ENCODE data around the gene ZNF521.
"Not testable (repeated sequence)": the region's sequence is repeated elsewhere in the genome, so short reads cannot be mapped to it uniquely, and the experiment has no call there.

ZNF521 gene

GRCh38 chr18:25288340-25288938 lies 63.5 kb downstream of the ZNF521 start:
- DNase-seq = no peak

DNA sequence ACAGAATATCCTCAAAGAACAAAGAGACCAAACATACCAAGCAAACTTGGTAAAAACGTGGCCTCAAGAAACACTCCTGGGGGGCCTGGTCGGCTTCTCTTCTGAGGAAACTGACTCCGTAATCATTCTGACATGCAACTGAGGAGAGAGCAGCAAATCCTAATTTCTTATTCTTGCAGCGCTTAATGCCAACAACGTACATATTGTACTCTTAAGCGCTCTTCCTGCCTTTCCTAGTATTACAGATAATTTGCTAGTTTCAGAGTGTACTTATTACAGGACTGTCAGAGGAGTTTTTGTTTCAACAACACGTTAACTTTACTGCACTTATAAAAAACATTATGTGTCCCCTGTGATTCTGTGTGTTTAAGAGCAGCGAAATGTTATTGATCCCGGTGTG lies 64.9 kb downstream of the ZNF521 start:
- no peak for DNase-seq

DNA sequence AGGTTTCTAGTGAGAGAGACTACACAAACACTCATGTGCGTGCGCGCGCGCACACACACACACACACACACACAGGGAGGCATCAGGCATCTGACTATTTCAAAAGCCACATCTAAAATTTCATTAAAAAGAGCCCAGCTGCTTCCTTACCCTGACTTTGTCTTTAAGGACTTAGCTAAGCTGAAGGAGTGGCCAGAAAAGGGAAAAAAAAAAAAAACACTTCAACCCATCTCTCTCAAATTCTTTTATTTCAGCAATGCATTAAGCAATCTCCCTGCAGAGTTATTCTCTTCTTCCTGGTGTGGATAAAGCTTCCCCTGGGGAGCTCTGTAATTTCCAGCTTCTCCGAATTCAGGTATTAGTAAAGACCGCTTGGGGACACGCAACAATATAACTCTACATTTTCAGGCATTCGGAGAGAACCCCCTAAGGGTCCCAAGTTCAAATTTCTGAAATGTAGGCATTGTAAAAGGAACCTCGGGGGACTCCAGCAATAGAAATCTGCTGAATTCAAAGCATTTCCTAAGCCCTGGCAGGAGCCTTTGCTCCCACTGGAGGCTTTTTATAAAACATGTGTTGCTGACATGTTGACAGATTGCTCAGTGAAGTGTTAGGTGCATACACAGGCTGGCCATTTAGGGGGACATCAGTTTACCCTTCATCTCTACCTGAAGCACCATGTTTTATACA lies 67.0 kb downstream of the ZNF521 start:
- no peak for DNase-seq

- no peak for DNase-seq
Measured at GRCh38 chr18:25284281-25284680, 67.7 kb downstream of the ZNF521 start.

DNA sequence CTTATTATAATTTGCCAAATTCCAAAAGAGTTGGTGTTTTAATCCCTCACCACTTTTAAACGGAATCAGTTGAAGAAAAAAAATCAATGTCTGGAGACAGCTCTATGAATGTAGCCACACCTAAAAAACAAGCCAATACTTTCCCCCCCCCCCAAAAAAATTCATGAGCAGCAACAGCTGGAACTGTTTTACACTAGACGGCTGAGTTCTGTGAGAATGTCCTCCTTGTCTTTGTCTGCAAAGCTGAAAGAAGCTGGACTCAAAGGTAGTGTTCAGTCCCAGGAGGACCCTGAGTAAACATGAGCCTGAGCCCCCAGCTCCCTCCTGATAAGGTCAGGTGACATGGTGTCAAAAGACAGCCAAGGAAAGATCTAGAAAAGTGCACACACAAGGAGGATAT lies 68.2 kb downstream of the ZNF521 start:
- DNase-seq = no peak

DNA sequence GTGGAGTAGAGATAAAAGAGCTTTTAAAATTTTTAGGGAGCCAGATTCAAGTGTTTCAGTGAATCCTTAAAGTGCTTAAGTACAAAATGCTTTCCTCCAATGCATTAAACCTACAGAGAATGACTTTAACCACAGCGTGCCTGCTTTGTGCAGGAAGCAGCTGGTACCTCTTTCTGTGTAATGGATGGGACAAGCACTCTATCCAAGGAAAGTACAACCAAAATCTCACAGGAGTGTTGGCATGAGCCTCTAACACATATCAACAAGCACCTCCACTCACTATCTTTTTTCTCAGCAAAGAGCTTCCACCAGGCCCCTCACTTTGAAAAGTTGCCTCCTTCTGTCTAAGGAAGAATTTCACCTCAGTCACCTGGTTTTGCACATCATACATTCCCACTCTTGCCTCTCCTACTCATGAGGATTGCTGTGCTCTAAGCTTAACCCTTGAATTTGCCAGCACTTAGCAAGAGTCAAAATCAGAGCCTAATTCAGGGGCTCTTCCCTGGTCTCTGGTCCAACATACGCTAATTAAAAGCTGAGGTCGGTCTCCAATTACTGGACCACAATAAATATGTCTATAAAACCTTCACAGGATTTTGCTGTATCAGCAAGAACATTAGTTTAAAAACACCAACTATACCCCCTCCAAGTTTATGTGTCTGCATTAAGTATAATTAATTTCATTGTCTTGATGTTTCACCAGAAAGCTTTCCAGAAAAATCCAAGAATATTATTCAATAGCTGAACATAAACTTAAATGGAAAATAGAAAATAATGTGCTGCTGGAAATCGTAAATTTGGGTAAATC lies 68.9 kb downstream of the ZNF521 start:
- DNase-seq = no peak

DNA sequence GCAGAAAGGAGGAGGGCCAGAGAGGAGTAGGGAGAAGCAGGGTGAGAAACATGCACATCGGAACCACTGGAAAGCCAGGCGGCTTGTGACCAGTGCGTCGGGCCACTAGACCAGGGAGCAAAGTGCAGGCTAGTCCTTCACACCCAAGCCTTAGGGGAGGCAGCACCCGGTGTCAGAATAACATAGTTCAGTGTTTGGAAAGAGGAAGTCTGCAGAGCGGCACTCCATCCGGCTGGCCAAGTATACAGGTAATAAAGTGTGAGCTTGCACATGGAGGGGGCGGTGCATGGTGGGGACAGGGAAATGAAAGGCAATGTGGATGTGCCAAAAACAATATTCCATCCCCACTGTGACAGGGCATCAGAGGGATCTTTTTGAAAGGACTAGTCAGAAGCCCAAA lies 69.7 kb downstream of the ZNF521 start:
- DNase-seq = no peak

DNA sequence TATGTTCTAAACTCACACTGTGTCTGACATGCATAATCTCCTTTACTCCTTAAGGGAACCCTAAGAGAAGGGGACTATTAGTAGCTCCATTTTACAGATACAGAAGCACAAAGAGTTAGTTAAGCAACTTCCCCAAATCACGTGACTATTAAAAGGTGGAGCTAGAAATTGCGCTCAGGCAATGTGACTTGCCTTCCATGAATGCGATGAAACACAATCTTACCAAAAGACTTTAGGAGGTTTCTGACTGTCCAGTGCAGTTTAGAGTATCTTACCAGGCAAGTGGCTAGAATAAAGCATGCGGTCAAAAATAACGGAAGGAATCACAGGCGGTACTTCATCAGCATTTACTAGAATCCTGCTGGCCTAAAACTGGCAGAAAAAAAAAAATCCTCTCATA lies 70.4 kb downstream of the ZNF521 start:
- no peak for DNase-seq

GRCh38 chr18:25279961-25280360 lies 72.0 kb downstream of the ZNF521 start:
- DNase-seq = no peak

DNA sequence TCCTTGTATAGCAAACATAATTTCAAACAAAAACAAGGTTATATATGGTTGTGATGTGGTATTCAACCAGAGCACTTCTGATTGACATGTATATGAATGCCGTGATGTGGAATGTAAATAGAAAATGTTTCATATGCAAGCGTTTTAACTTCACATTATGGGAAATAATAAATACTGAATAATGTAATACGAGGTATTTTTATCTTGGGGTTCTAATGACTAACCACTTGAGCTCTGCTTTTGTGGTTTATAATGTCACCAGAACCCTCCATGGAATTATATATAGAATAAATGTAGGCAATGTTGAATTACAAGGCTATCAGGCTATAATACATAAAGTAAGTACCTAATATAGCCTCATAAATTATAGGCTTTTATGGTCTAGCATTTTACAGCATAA lies 72.4 kb downstream of the ZNF521 start:
- DNase-seq = no peak

GRCh38 chr18:25279133-25279532 lies 72.8 kb downstream of the ZNF521 start:
- no peak for DNase-seq

DNA sequence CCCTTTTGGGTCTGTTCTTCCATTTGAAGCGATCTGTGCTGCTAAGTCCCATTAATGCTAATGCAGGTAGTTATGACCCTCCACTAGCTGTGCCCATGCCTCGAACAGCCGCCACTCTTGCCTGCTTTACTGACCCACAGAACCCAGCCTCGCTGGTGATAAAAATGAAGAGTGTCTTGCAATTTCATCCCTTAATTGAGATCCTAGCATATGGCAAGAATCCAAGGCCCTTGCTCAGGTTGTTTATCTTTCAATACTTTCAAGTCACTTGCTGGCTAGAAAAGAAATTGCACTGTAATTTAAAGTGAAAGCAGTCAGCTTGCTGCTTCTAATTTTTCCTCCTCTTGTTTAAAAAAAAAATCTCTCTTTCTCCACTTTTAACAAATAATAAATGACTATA lies 73.6 kb downstream of the ZNF521 start:
- no peak for DNase-seq

- no peak for DNase-seq
Measured at GRCh38 chr18:25275412-25276001, 76.5 kb downstream of the ZNF521 start.

DNA sequence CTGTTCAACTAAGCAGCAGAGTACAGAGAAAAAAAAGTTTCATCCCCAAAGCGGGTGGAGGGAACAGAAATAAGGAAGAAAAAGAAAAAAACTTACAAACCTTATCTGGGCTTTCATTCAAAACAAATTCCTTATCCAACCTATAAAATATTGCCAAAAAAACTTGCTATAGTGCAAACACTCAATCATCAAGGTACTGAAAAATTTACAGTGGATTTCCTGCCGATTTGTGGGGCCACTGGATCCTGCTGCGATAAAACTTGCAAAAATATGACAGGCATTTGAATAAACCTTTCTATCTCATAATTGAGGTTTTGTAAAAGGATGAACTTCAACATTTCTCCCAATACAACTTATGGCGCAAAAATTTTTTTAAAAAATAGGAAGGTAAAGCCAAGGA lies 77.0 kb downstream of the ZNF521 start:
- DNase-seq = no peak

DNA sequence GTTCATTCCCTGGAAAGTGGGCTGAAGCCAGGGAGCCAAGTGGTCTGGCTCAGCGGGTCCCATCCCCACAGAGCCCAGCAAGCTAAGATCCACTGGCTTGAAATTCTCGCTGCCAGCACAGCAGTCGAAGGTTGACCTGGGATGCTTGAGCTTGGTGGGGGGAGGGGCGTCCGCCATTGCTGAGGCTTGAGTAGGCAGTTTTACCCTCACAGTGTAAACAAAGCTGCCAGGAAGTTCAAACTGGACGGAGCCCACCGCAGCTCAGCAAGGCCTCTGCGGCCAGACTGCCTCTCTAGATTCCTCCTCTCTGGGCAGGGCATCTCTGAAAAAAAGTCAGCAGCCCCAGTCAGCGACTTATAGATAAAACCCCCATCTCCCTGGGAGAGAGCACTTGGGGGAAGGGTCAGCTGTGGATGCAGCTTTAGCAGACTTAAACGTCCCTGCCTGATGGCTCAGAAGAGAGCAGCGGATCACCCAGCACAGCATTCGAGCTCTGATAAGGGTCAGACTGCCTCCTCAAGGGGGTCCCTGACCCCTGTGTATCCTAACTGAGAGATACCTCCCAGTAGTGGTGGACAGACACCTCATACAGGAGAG lies 84.9 kb downstream of the ZNF521 start:
- DNase-seq = not testable (repeated sequence)

DNA sequence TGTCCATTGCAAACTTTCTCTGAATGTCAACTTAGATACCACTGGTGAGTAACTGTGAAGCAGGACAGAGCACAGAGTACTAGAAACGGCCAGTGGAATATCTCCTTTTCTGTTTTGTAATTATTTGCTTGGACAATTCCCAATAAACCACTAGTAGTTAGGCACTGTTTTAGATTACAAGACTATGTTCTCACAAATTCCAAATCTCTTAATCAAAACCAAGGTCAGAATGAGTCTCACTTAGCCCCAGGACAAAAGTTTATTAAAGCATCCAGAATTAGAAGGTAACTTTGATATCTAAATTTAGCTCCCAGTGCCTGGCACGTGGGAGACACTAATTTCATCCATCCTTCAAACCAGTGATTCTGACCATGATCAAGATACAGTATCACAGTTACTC lies 89.0 kb downstream of the ZNF521 start:
- DNase-seq = no peak

- DNase-seq = no peak
Measured at GRCh38 chr18:25261768-25262167, 90.2 kb downstream of the ZNF521 start.

- no peak for DNase-seq
Measured at GRCh38 chr18:25256439-25256838, 95.5 kb downstream of the ZNF521 start.

DNA sequence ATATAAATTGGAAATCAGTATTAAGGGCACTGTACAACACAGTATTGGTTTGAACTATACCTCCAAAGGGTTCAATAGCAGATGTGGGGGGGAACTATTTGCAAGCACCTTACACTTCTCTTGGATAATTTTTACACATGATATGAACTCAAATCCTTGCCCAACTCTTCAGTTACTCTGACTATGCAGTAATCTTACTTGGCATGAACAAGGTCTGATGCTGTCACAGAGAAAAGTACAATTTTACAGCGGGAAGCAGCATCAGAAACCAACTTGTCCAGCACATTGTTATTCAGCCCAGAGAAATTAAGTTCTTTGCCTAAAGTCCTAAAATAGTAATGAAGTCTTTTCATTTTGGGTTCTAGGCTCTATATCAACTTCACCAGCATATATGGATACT lies 98.2 kb downstream of the ZNF521 start:
- DNase-seq = no peak

GRCh38 chr18:25253136-25253535 lies 98.8 kb downstream of the ZNF521 start:
- no peak for DNase-seq

GRCh38 chr18:25251068-25251467 lies 100.9 kb downstream of the ZNF521 start:
- DNase-seq = no peak

GRCh38 chr18:25250474-25250851 lies 101.5 kb downstream of the ZNF521 start:
- no peak for DNase-seq

GRCh38 chr18:25248755-25249154 lies 103.2 kb downstream of the ZNF521 start:
- no peak for DNase-seq

Measured in activated gamma-delta T cell (primary cell).